Dendritic cell treated with granulocyte-macrophage colony-stimulating factor and Interleukin-4, amounts not matched to agents 40 ng/mL and 50 ng/mL, for 4 days (primary cell): Measurements from ENCODE around the gene AFAP1L1.
"Not testable (repeated sequence)": the region's sequence is repeated elsewhere in the genome, so short reads cannot be mapped to it uniquely, and the experiment has no call there.

Experiments
- H3K27ac Mint-ChIP-seq: one replicate; pipeline ENCODE4 v1.8.0; 2022; ENCODE audit warnings: mild to moderate bottlenecking, mixed read lengths
- H3K27me3 Mint-ChIP-seq: one replicate; pipeline ENCODE4 v1.8.0; 2022; ENCODE audit warnings: mild to moderate bottlenecking, mixed read lengths
- H3K36me3 Mint-ChIP-seq: one replicate; pipeline ENCODE4 v1.8.0; 2022; ENCODE audit warnings: low read depth, mixed read lengths
- H3K4me1 Mint-ChIP-seq: one replicate; pipeline ENCODE4 v1.8.0; 2022; ENCODE audit warnings: low read depth, mixed read lengths
- H3K4me3 Mint-ChIP-seq: one replicate; pipeline ENCODE4 v1.8.0; 2022; ENCODE audit warnings: mild to moderate bottlenecking, moderate library complexity, mixed read lengths
- H3K9me3 Mint-ChIP-seq: one replicate; pipeline ENCODE4 v1.8.0; 2022; ENCODE audit warnings: mixed read lengths
- intact Hi-C: fragments of 100-400 bp; cut with micrococcal nuclease; formaldehyde crosslinking; loops from one replicate; pipeline ENCODE4 v1.15.0; 2022

AFAP1L1 gene

GRCh38 chr5:149387081-149387631 is 115.5 kb downstream of the AFAP1L1 start:
- Mint-ChIP-seq H3K27me3 (no peaks in the 10 kb centered on the region), H3K27ac (no peak overlapping the region), H3K9me3 (no peaks in the 10 kb centered on the region), H3K36me3 (no peaks in the 10 kb centered on the region), H3K4me3 (no peak overlapping the region), H3K4me1 (no peaks in the 10 kb centered on the region)
- intact Hi-C loops, result no loop called here

- H3K4me1 Mint-ChIP-seq, result no peaks in the 10 kb centered on the region
- no peak overlapping the region for H3K27ac Mint-ChIP-seq
- intact Hi-C loops, result no loop called here
- H3K4me3 Mint-ChIP-seq, result no peak overlapping the region
- no peaks in the 10 kb centered on the region for H3K36me3 Mint-ChIP-seq
- H3K9me3 Mint-ChIP-seq, result no peaks in the 10 kb centered on the region
- no peaks in the 10 kb centered on the region for H3K27me3 Mint-ChIP-seq
Measured at GRCh38 chr5:149387982-149388381, 116.3 kb downstream of the AFAP1L1 start.

GRCh38 chr5:149388498-149389190 is 117.0 kb downstream of the AFAP1L1 start:
- Mint-ChIP-seq H3K36me3 (no peaks in the 10 kb centered on the region), H3K4me1 (no peaks in the 10 kb centered on the region), H3K27ac (no peak overlapping the region), H3K9me3 (no peaks in the 10 kb centered on the region), H3K4me3 (no peak overlapping the region), H3K27me3 (no peaks in the 10 kb centered on the region)
- intact Hi-C loops, result no loop called here

- Mint-ChIP-seq H3K27me3 (no peaks in the 10 kb centered on the region), H3K4me3 (no peak overlapping the region), H3K36me3 (no peaks in the 10 kb centered on the region), H3K4me1 (no peaks in the 10 kb centered on the region), H3K27ac (no peak overlapping the region), H3K9me3 (no peaks in the 10 kb centered on the region)
- intact Hi-C loops, result no loop called here
Measured at GRCh38 chr5:149389552-149390495, 118.2 kb downstream of the AFAP1L1 start.

- H3K27me3 Mint-ChIP-seq, H3K4me3 Mint-ChIP-seq, H3K4me1 Mint-ChIP-seq, H3K36me3 Mint-ChIP-seq, intact Hi-C loops, H3K9me3 Mint-ChIP-seq, H3K27ac Mint-ChIP-seq: not testable (repeated sequence)
Measured at GRCh38 chr5:149391076-149391475, 119.4 kb downstream of the AFAP1L1 start.
